ENCODE results near the gene DBI.
A peak's percentile ranks its signal among the peaks of the same experiment; 100 is the strongest.

Gene DBI
- 29.0 to 32.3 reads per million in 2 donors for total RNA-seq

GRCh38 chr2:119366649-119367471, at the start of gene DBI, which contains the start of gene C2orf76:
Gene DBI (plus strand): TSS chr2:119366977. CDS start chr2:119367052, 75 bp downstream.
Gene C2orf76 (minus strand): TSS chr2:119366834. CDS start chr2:119339959, 26,875 bp downstream.
- peak; percentile 74 to 97 (median 87) for DNase-seq

- peak in 1 of 5 experiments; percentile 2 for DNase-seq
Observed at GRCh38 chr2:119317554-119317953, 49.2 kb upstream of the DBI start.

GRCh38 chr2:119319593-119319992, 47.2 kb upstream of the DBI start:
- DNase-seq: no peak

DNA sequence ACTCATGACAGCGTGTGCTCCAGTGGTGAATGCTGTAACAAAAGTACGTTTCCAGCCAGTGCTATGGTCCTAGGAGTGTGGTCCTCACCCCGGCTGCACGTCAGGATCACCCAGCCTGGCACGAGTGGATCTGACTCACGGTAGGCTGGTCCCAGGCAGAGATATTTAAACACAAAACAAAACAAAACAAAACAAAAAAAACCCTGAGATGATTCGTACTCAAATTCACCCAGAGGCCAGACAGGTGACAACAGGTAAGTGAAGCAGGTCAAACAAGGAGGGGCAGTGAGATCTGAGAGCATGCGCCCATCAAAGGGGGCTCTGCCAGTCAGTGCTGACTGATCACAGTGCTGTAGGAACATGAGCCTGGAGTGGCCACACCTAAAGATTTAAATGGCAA, 43.3 kb upstream of the DBI start:
- DNase-seq: no peak

GRCh38 chr2:119324685-119325270, 42.0 kb upstream of the DBI start:
- DNase-seq: no peak

- DNase-seq: no peak
Observed at GRCh38 chr2:119326938-119327337, 39.8 kb upstream of the DBI start.

- DNase-seq: no peak
Observed at GRCh38 chr2:119327431-119327830, 39.3 kb upstream of the DBI start.

- no peak for DNase-seq
Observed at GRCh38 chr2:119332953-119333352, 33.8 kb upstream of the DBI start.

- no peak for DNase-seq
Observed at GRCh38 chr2:119333360-119333759, 33.4 kb upstream of the DBI start.

DNA sequence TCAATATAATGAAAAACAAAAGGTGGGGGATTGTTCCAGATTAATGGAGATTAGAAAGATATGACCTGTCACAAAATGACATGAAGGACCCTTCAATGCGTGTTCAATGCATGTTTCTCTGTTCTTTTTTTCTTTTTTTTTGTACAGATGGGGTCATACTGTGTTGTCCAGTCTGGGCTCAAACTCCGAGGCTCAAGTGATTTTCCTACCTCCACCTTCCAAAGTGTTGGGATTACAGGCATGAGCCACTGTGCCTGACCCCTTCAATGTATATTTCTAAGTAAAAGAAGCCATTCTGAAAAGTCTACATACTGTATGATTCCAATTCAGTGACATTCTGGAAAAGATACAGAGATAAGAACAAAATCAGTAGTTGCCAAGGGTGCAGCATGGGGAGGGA, 32.9 kb upstream of the DBI start:
- DNase-seq: no peak

GRCh38 chr2:119337749-119338148, 29.0 kb upstream of the DBI start:
- no peak for DNase-seq

- DNase-seq: no peak
Observed at GRCh38 chr2:119338272-119338671, 28.5 kb upstream of the DBI start.

- DNase-seq: peak in 3 of 5 experiments; percentile 8 to 86 (median 33)
Observed at GRCh38 chr2:119338826-119339561, 27.8 kb upstream of the DBI start.

DNA sequence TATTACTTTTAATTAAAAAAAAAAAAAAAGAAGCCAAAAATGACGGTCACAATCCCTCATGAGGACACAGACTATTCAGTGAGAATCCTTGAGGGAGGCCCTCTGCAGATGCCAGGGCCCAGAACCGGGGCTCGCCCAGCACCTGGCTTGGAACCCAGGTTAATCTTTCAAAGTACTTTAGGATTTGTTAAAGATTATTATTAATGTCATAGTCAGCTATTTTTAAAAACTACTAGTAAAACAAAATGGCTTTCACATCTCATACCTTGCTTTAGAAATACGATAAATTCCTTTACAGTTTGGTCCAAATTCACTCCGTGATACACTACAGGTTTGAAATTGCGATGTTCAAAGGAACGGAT, 27.2 kb upstream of the DBI start:
- no peak for DNase-seq

- DNase-seq: no peak
Observed at GRCh38 chr2:119341684-119342083, 25.1 kb upstream of the DBI start.

- DNase-seq: no peak
Observed at GRCh38 chr2:119349289-119349688, 17.5 kb upstream of the DBI start.

DNA sequence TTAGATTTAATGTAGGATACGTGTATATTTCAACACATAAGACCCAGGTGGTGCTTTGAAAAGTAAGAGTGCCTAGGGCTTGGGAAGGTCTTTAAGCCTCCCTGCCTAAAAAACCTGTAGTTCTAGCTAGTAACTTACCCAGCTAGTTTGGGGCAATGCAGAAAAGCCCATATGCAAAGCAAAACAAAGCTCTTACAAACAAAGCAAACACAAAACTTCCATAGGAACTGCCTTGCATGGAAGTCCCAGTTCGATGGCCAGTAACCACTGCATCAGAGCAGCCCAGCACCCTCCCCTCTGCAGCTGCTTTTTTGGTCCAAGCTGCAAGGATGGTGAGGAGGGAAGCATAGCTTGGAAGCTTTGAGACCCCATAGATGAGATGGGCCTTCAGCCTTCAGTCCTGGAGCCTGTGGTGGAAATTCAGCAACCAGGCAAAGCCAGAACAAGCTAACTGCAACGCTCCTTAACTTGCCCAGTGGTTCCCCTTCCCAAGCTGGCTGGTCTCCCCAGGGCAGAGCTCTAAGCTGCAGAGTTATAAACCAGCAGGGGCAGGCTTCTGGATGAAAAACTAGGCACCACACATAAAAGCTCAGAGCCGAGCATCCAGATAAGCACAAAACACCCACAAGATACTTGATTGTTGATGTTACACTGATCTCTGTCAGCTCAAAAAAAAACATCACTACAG, 16.3 kb upstream of the DBI start:
- no peak for DNase-seq

GRCh38 chr2:119352357-119352756, 14.4 kb upstream of the DBI start:
- peak in 1 of 5 experiments; percentile 43 for DNase-seq

- no peak for DNase-seq
Observed at GRCh38 chr2:119354860-119355259, 11.9 kb upstream of the DBI start.

DNA sequence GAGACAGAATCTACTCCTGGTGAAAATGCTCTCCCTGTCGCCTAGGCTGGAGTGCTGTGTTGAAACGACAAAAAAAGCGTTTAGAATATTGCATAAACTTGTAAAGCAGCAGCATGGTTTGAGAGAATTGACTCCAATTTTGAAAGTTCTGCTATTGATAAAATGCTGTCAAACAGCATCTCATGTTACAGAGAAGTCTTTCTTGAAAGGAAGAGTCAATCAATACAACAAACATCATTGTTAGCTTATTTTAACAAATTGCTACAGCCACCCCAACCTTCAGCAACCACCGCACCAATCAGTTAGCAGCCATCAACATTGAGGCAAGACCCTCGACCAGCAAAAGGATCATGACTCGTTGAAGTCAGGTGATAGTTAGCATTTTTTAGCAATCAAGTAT, 7.0 kb upstream of the DBI start:
- no peak for DNase-seq

DNA sequence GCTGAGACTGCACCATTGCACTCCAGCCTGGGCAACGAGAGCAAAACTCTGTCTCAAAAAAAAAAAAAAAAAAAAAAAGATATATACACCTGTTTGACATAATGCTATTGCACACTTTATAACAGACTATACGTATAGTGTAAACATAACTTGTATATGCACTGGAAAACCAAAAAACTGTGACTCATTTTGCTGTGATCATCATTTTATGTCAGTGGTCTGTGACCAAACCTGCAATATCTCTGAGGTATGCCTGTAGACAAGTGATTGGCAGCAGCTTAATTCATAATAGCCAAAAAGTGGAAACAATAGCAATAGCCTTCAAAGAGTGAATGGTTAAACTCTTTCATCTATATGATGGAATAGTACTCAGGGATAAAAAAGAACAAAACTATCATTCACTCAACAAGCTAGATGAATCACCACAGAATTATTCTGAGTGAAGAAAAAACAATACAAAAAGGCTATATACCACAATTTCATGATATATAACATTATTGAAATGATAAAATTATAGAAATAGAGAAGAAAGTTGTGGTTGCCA, 6.3 kb upstream of the DBI start:
- DNase-seq: no peak

DNA sequence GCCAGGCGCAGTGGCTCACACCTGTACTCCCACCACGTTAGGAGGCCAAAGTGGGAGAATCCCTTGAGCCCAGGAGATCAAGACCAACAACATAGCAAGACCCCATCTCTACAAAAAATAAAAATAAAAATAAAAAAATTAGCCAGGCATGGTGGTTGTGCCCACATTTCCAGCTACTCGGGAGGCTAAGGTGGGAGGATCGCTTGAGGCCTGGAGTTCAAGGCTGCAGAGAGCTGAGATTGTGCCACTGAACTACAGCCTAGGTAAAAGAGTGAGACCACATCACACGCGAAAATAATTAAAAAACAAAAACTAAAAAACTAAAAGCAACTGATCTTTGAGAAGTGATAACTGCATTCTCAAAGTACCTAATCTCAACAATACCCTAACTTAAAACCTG, 2.0 kb upstream of the DBI start:
- no peak for DNase-seq

- no peak for DNase-seq
Observed at GRCh38 chr2:119365436-119365835, 1.3 kb upstream of the DBI start.

Measured in T-helper 2 cell (primary cell).